ENCODE measurements around the gene YPEL2. TPM values are rescaled to one million over a fixed set of nuclear protein-coding genes. Genes with fewer than 3 reads are reported as not detected.

YPEL2 gene
- total RNA-seq, 1 donor from 2014 or later: 52.1 TPM

DNA sequence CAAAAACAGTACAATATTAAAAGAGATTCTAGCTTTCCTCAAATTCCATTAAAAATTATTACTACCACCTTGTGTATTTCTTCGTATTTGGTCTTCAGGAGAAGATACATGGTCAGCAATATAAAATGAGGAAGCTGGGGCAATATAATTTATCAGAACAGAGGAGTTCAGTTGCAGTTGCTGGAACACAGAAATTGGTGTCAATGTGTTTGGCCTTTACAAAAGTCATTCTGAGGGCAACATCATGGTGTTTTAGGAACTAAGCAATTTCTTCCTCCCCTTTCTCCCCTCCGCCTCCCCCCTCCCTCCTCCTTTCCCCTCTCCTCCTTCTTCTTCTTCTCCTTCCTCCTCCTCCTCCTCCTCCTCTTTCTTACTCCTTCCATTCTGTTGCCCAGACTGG lies 102.1 kb downstream of the YPEL2 start:
- Mint-ChIP-seq H3K4me1 (ENCODE audit: low read depth) (peaks cover 19% of the 10 kb centered on the region), H3K36me3 (ENCODE audit: low read depth) (peaks cover 9% of the 10 kb centered on the region), H3K4me3 (ENCODE audit: unreplicated experiment) (no peak overlapping the region), H3K9me3 (ENCODE audit: low read depth) (peaks cover 9% of the 10 kb centered on the region), H3K27ac (ENCODE audit: unreplicated experiment) (no peak overlapping the region), H3K27me3 (ENCODE audit: low read depth) (no peaks in the 10 kb centered on the region)
- TF ChIP-seq, protein P1, sequence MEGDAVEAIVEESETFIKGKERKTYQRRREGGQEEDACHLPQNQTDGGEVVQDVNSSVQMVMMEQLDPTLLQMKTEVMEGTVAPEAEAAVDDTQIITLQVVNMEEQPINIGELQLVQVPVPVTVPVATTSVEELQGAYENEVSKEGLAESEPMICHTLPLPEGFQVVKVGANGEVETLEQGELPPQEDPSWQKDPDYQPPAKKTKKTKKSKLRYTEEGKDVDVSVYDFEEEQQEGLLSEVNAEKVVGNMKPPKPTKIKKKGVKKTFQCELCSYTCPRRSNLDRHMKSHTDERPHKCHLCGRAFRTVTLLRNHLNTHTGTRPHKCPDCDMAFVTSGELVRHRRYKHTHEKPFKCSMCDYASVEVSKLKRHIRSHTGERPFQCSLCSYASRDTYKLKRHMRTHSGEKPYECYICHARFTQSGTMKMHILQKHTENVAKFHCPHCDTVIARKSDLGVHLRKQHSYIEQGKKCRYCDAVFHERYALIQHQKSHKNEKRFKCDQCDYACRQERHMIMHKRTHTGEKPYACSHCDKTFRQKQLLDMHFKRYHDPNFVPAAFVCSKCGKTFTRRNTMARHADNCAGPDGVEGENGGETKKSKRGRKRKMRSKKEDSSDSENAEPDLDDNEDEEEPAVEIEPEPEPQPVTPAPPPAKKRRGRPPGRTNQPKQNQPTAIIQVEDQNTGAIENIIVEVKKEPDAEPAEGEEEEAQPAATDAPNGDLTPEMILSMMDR (IDR thresholded peaks at IDR 0.05): no peak
- no peak for DNase-seq (ENCODE audit: low spot score)

DNA sequence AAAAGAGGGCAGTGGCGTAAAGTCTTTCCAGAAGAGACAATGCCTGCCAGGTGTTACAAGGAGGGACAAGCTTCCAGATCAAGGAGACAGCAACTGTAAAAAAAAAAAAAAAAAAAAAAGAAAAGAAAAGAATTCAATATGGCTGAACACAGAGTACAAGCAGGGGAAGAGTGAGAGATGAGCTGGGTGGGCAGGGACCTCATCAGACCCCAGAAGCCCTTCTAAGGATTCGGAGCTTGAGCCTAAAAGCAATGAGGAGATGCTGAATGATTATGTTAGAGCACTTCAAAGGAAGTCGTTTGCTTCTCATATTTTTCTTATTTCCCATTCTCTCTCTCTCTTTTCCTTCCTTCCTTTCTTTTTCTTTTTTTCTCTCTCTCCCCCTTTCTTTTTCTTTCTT lies 103.0 kb downstream of the YPEL2 start:
- Mint-ChIP-seq H3K4me1 (ENCODE audit: low read depth) (peaks cover 18% of the 10 kb centered on the region), H3K9me3 (ENCODE audit: low read depth) (peaks cover 9% of the 10 kb centered on the region), H3K36me3 (ENCODE audit: low read depth) (peaks cover 9% of the 10 kb centered on the region), H3K27ac (ENCODE audit: unreplicated experiment) (peak overlapping the region; percentile 41), H3K4me3 (ENCODE audit: unreplicated experiment) (no peak overlapping the region), H3K27me3 (ENCODE audit: low read depth) (no peaks in the 10 kb centered on the region)
- DNase-seq (ENCODE audit: low spot score): no peak
- TF ChIP-seq, protein P1 (IDR thresholded peaks at IDR 0.05): no peak

DNA sequence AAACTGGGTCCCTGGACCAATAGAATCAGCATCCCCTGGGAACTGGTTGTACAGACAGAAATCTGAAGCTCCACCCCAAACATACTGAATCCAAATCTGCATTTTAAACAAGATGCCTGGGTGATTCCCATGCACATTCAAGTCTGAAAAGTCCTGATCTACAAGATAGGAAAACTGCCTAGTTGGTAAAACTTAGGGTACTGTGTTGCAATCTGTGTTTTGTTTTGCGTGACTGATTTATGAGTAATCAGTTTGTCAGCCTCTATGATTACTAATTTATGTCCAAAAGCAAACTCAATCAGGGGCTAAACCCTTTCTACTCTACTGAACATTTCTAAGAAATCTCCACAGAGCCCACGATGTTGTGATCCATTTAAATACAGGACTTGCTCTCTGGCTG lies 103.8 kb downstream of the YPEL2 start:
- Mint-ChIP-seq H3K9me3 (ENCODE audit: low read depth) (peaks cover 9% of the 10 kb centered on the region), H3K4me3 (ENCODE audit: unreplicated experiment) (no peak overlapping the region), H3K27ac (ENCODE audit: unreplicated experiment) (peak overlapping the region; percentile 57), H3K27me3 (ENCODE audit: low read depth) (no peaks in the 10 kb centered on the region), H3K4me1 (ENCODE audit: low read depth) (peaks cover 26% of the 10 kb centered on the region), H3K36me3 (ENCODE audit: low read depth) (peaks cover 9% of the 10 kb centered on the region)
- TF ChIP-seq, protein P1 (IDR thresholded peaks at IDR 0.05): no peak
- no peak for DNase-seq (ENCODE audit: low spot score)

DNA sequence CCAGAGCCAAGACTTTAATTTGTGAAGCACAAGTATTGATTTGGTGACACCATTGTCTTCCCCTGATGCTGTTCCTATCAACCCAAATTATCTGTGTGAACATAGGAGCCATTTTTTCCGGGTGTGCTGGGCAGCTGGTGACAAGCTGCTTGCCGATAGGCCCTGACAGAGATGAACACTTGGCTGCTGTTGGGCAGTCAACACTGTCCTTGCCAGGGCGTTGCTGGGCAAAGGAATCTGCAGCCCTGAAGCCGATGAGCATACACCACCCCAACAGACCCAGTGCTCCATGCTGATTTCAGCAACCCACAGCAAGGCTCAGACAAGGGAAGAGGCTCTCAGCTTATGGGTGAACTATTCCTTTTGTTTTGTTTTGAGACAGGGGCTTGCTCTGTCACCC lies 105.4 kb downstream of the YPEL2 start:
- Mint-ChIP-seq H3K36me3 (ENCODE audit: low read depth) (peaks cover 5% of the 10 kb centered on the region), H3K9me3 (ENCODE audit: low read depth) (peaks cover 6% of the 10 kb centered on the region), H3K27ac (ENCODE audit: unreplicated experiment) (no peak overlapping the region), H3K4me1 (ENCODE audit: low read depth) (peaks cover 40% of the 10 kb centered on the region), H3K27me3 (ENCODE audit: low read depth) (no peaks in the 10 kb centered on the region), H3K4me3 (ENCODE audit: unreplicated experiment) (no peak overlapping the region)
- TF ChIP-seq, protein P1 (IDR thresholded peaks at IDR 0.05): no peak
- no peak for DNase-seq (ENCODE audit: low spot score)

DNA sequence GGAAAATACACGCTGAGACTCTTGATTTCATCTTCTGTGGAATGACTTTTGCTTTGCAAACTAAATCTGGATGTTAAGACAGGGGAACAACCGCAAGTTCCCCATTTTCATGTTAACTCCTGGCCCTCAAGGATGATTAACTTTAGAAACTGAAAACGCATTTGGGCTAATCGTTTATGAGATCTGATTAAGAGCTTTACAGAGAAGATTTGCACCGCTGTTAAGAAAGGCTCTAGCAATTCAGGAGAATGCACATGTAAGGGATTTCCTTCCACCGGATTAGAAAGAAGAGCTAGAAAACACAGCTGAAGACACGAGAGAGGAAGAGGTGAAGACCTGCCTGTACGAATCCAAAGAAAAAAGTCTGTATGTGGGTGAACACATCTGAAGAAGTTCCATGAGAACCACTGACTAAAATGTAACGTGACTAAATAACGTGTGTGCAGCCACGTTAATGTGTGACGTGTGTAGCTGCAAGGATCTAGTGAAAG lies 106.4 kb downstream of the YPEL2 start:
- Mint-ChIP-seq H3K4me3 (ENCODE audit: unreplicated experiment) (no peak overlapping the region), H3K9me3 (ENCODE audit: low read depth) (peaks cover 1% of the 10 kb centered on the region), H3K27me3 (ENCODE audit: low read depth) (no peaks in the 10 kb centered on the region), H3K4me1 (ENCODE audit: low read depth) (peaks cover 40% of the 10 kb centered on the region), H3K27ac (ENCODE audit: unreplicated experiment) (no peak overlapping the region), H3K36me3 (ENCODE audit: low read depth) (peaks cover under 1% of the 10 kb centered on the region)
- TF ChIP-seq, protein P1 (IDR thresholded peaks at IDR 0.05): no peak
- no peak for DNase-seq (ENCODE audit: low spot score)
